ENCODE data around the gene EZH2.

- no peak for TF ChIP-seq CTCF (conservative IDR thresholded peaks at IDR 0.05; ENCODE audit: low read depth, low read length)
- no peak for TF ChIP-seq BHLHE40 (IDR thresholded peaks at IDR 0.05; ENCODE audit: low read depth, low read length)
- no peak for TF ChIP-seq RCOR1 (IDR thresholded peaks at IDR 0.05; ENCODE audit: insufficient replicate concordance, low read length)
- no peak for TF ChIP-seq RAD21 (IDR thresholded peaks at IDR 0.05; ENCODE audit: low read length)
- TF ChIP-seq MAZ (IDR thresholded peaks at IDR 0.05; ENCODE audit: borderline replicate concordance, low read depth, low read length), result no peak
- 0 out of 2 replicates have a peak, but pooled peaks have one; percentile 51 for TF ChIP-seq POLR2A (IDR thresholded peaks at IDR 0.05; ENCODE audit: low read depth, low read length)
- TF ChIP-seq SMC3 (IDR thresholded peaks at IDR 0.05; ENCODE audit: low read depth, low read length), result no peak
- no peak for TF ChIP-seq MXI1 (IDR thresholded peaks at IDR 0.05; ENCODE audit: borderline replicate concordance, low read depth, low read length)
- TF ChIP-seq CEBPB (IDR thresholded peaks at IDR 0.05; ENCODE audit: low read depth, low read length), result no peak
- no peak for TF ChIP-seq USF2 (IDR thresholded peaks at IDR 0.05; ENCODE audit: low read depth, low read length)
- no peak for TF ChIP-seq FOS (IDR thresholded peaks at IDR 0.05; ENCODE audit: low read depth, low read length)
- TF ChIP-seq CHD1 (IDR thresholded peaks at IDR 0.05; ENCODE audit: low read depth, low read length), result no peak
- TF ChIP-seq MAFK (IDR thresholded peaks at IDR 0.05; ENCODE audit: low read depth, low read length), result no peak
Measured at GRCh38 chr7:148884049-148884298, at the start of gene EZH2.
